DMS79 treated with DMSO at 0.1 percent for 48 hours (cell line): ENCODE measurements around the gene PCARE.
"Not testable (repeated sequence)": the region's sequence is repeated elsewhere in the genome, so short reads cannot be mapped to it uniquely, and the experiment has no call there.

Source experiments
- DNase-seq: peaks from one replicate; lab custom pipeline; 2025; lab: John Stamatoyannopoulos, UW

PCARE gene

GRCh38 chr2:29074411-29074810 is at the start of gene PCARE:
Gene PCARE (minus strand): TSS chr2:29074523. CDS start chr2:29074261, 262 bp downstream.
- no peak for DNase-seq

GRCh38 chr2:29123617-29124349 is 49.5 kb upstream of the PCARE start:
- no peak for DNase-seq

GRCh38 chr2:29120846-29121245 is 46.5 kb upstream of the PCARE start:
- DNase-seq: no peak

- DNase-seq: no peak
These were observed 44.9 kb upstream of the PCARE start for GRCh38 chr2:29119211-29119610.

GRCh38 chr2:29117636-29118303 is 43.4 kb upstream of the PCARE start:
- peak; percentile 33 for DNase-seq

- peak; percentile 78 for DNase-seq
These were observed 41.8 kb upstream of the PCARE start for GRCh38 chr2:29115797-29116781.

GRCh38 chr2:29114946-29115609 is 40.8 kb upstream of the PCARE start, which contains the start of gene CLIP4:
Gene CLIP4 (plus strand): TSS chr2:29115415. CDS start chr2:29121389, 5,974 bp downstream.
- DNase-seq: peak; percentile 64

- peak; percentile 64 for DNase-seq
These were observed 40.2 kb upstream of the PCARE start for GRCh38 chr2:29114586-29114945.

- DNase-seq: peak; percentile 93
These were observed 39.6 kb upstream of the PCARE start for GRCh38 chr2:29113891-29114321.

- no peak for DNase-seq
These were observed 38.8 kb upstream of the PCARE start for GRCh38 chr2:29113027-29113686.

GRCh38 chr2:29112379-29112778 is 38.1 kb upstream of the PCARE start:
- no peak for DNase-seq

GRCh38 chr2:29110916-29111535 is 36.7 kb upstream of the PCARE start:
- peak; percentile 14 for DNase-seq

GRCh38 chr2:29109246-29109645 is 34.9 kb upstream of the PCARE start:
- DNase-seq: no peak

- DNase-seq: no peak
These were observed 33.9 kb upstream of the PCARE start for GRCh38 chr2:29108225-29108624.

- not testable (repeated sequence) for DNase-seq
These were observed 33.2 kb upstream of the PCARE start for GRCh38 chr2:29107547-29107946.

GRCh38 chr2:29106980-29107388 is 32.7 kb upstream of the PCARE start:
- DNase-seq: peak; percentile 24

- DNase-seq: no peak
These were observed 31.9 kb upstream of the PCARE start for GRCh38 chr2:29106256-29106655.

- DNase-seq: no peak
These were observed 31.1 kb upstream of the PCARE start for GRCh38 chr2:29105375-29105774.

GRCh38 chr2:29104688-29105087 is 30.4 kb upstream of the PCARE start:
- DNase-seq: no peak

- no peak for DNase-seq
These were observed 26.2 kb upstream of the PCARE start for GRCh38 chr2:29100564-29100963.

- DNase-seq: no peak
These were observed 23.2 kb upstream of the PCARE start for GRCh38 chr2:29097569-29097968.
